Right atrium auricular region (tissue), 2 donors: ENCODE data around the gene FAHD1. TPM values are rescaled to one million over a fixed set of nuclear protein-coding genes. Genes with fewer than 3 reads are reported as not detected.

ENCODE experiments used
- DNase-seq: peaks from one replicate; pipeline ENCODE4 v3.0.0-alpha.2; 2019; ENCODE audit warnings: low spot score
- H3K27ac ChIP-seq, 2 donors: fragments of 200-600 bp; sonication (generic); 1 replicate in 1 of 2; 2 replicates in 1 of 2; pipeline ENCODE4 v1.5.1; 2016 to 2019
- H3K27me3 ChIP-seq, 2 donors: fragments of 200-600 bp; sonication (generic); one replicate each; pipeline versions ENCODE4 v1.5.1 to v1.6.0; 2017 to 2019
- H3K36me3 ChIP-seq: fragments of 200-600 bp; sonication (generic); one replicate; pipeline ENCODE4 v1.5.1; 2016
- H3K4me1 ChIP-seq, 2 donors: fragments of 200-600 bp; sonication (generic); one replicate each; pipeline versions ENCODE4 v1.5.1 to v1.6.0; 2017 to 2019
- H3K4me3 ChIP-seq, 2 donors: fragments of 200-600 bp; sonication (generic); 1 replicate in 1 of 2; 2 replicates in 1 of 2; pipeline ENCODE4 v1.5.1; 2017 to 2019; ENCODE audit warnings: mild to moderate bottlenecking in 1 of 2, moderate library complexity in 1 of 2
- H3K9me3 ChIP-seq, 2 donors: fragments of 200-600 bp; sonication (generic); one replicate each; pipeline ENCODE4 v1.5.1; 2019
- total RNA-seq, 2 donors: library from RNA; depleted of rRNA; stranded (reverse); fragments of >200 nt; gene quantifications; one replicate each; pipeline ENCODE4 v1.1.0, GENCODE V29; 2016
- TF ChIP-seq, protein P1 (sequence below), 2 donors: fragments of 200-600 bp; sonication (generic); IDR thresholded peaks; one replicate each; pipeline ENCODE4 v1.5.1; 2019; ENCODE audit warnings: antibody characterized with exemption in 2 of 2

Gene FAHD1
- total RNA-seq, 2 donors from 2014 or later, result 35.8 to 59.3 TPM

- TF ChIP-seq, protein P1, sequence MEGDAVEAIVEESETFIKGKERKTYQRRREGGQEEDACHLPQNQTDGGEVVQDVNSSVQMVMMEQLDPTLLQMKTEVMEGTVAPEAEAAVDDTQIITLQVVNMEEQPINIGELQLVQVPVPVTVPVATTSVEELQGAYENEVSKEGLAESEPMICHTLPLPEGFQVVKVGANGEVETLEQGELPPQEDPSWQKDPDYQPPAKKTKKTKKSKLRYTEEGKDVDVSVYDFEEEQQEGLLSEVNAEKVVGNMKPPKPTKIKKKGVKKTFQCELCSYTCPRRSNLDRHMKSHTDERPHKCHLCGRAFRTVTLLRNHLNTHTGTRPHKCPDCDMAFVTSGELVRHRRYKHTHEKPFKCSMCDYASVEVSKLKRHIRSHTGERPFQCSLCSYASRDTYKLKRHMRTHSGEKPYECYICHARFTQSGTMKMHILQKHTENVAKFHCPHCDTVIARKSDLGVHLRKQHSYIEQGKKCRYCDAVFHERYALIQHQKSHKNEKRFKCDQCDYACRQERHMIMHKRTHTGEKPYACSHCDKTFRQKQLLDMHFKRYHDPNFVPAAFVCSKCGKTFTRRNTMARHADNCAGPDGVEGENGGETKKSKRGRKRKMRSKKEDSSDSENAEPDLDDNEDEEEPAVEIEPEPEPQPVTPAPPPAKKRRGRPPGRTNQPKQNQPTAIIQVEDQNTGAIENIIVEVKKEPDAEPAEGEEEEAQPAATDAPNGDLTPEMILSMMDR (IDR thresholded peaks at IDR 0.05), result no peak
- Histone ChIP-seq H3K27ac (no peak overlapping the region), H3K27me3 (no peaks in the 10 kb centered on the region)
Measured at GRCh38 chr16:1832838-1833454, 5.9 kb downstream of the FAHD1 start.

DNA sequence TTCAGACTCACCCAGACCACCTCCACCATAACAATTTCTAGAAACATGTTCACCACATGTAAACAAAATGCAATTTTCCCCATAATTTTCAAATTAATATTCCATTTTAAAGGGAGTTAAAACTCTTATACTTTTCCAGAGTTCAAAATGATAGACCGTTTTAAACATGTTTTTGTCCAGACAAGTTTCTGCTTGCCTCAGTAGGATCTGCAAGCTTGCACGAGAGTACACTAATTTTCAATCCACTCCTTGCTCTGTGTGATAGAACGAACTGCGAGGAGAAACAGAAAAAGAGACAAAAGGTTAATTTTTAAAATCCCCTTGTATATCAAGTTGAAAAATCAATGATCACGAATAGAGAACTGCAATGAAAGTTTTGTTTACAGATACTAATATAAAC, 7.1 kb downstream of the FAHD1 start:
- Histone ChIP-seq H3K9me3 (no peaks in the 10 kb centered on the region), H3K4me3 (no peak overlapping the region), H3K27ac (no peak overlapping the region), H3K36me3 (no peaks in the 10 kb centered on the region), H3K27me3 (no peaks in the 10 kb centered on the region), H3K4me1 (peaks cover 0 to 3% of the 10 kb centered on the region in 2 donors)
- TF ChIP-seq, protein P1 (IDR thresholded peaks at IDR 0.05), result no peak
- no peak for DNase-seq

More at GRCh38 chr16:1832838-1833454, 5.9 kb downstream of the FAHD1 start:
- peaks cover 0 to 14% of the 10 kb centered on the region in 2 donors for H3K4me1 ChIP-seq
- no peaks in the 10 kb centered on the region for H3K9me3 ChIP-seq
- no peak overlapping the region for H3K4me3 ChIP-seq
- DNase-seq, result no peak
- no peaks in the 10 kb centered on the region for H3K36me3 ChIP-seq

GRCh38 chr16:1839554-1839953, 12.5 kb downstream of the FAHD1 start:
- H3K36me3 ChIP-seq, result no peaks in the 10 kb centered on the region
- H3K4me3 ChIP-seq, result no peak overlapping the region
- H3K27ac ChIP-seq, result no peak overlapping the region
- no peaks in the 10 kb centered on the region for H3K4me1 ChIP-seq
- H3K9me3 ChIP-seq, result no peaks in the 10 kb centered on the region
- TF ChIP-seq, protein P1 (IDR thresholded peaks at IDR 0.05), result no peak
- no peak for DNase-seq
- H3K27me3 ChIP-seq, result no peaks in the 10 kb centered on the region

DNA sequence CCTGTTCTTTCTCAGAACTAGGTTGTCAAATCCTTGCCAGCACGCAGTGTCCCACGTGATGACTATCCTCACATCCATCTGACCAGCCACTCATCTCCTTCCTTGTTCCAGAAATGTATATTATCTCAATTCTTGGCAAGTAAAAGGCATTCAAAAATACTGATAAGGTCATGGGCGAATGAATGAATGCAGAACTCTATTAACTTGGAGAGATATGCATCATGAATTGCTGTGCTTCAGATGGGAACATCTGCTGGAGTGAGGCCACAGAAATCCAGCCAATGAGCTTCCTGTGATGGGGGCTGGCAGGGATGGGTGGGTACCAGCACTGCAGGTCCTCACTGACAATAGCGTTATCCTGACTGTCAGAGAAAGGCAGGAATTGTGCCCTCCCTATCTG, 19.0 kb downstream of the FAHD1 start:
- TF ChIP-seq, protein P1 (IDR thresholded peaks at IDR 0.05), result no peak
- DNase-seq, result no peak
- H3K9me3 ChIP-seq, result no peaks in the 10 kb centered on the region

DNA sequence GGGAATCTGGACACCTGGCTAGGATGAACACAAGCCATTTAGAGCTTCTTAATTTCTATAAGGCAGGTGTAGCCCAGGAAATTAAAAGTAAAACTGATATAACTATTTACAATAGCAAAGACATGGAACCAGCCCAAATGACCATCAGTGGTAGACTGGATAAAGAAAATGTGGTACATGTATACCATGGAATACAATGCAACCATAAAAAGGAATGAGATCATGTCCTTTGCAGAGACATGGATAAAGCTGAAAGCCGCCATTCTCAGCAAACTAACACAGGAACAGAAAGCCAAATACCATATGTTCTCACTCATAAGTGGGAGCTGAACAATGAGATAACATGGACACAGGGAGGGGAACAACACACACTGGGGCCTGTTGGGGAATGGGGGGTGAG, 19.4 kb downstream of the FAHD1 start:
- Histone ChIP-seq H3K27me3 (no peaks in the 10 kb centered on the region), H3K36me3 (no peaks in the 10 kb centered on the region), H3K4me3 (no peak overlapping the region), H3K27ac (no peak overlapping the region), H3K9me3 (no peaks in the 10 kb centered on the region), H3K4me1 (no peaks in the 10 kb centered on the region)
- DNase-seq, result no peak
- TF ChIP-seq, protein P1 (IDR thresholded peaks at IDR 0.05), result no peak

More for the DNA sequence above, 19.0 kb downstream of the FAHD1 start:
- H3K4me3 ChIP-seq, result no peak overlapping the region
- H3K4me1 ChIP-seq, result no peaks in the 10 kb centered on the region
- H3K36me3 ChIP-seq, result no peaks in the 10 kb centered on the region
- no peaks in the 10 kb centered on the region for H3K27me3 ChIP-seq
- no peak overlapping the region for H3K27ac ChIP-seq

DNA sequence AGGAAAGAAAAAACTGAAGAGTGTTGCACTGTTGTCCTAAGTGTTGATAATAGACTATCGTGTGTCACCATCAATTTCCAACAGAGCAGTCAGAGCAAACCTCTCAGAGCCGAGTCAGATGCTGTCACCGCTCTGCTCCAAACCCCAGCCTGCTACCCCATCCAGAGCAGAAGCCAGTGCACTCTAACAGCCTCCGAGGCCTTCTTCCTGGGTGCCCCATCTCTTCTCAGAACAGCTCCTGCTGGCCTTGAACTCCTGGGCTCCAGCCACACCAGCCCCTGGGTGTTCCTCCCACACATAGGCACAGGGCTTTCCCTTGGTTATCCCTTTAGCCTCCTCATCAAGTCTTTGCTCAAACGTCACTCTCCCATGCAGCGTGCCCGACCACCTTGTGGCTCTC, 24.0 kb downstream of the FAHD1 start:
- Histone ChIP-seq H3K4me1 (no peaks in the 10 kb centered on the region), H3K27me3 (no peaks in the 10 kb centered on the region), H3K36me3 (no peaks in the 10 kb centered on the region), H3K9me3 (no peaks in the 10 kb centered on the region), H3K27ac (no peak overlapping the region), H3K4me3 (no peak overlapping the region)
- TF ChIP-seq, protein P1 (IDR thresholded peaks at IDR 0.05), result no peak
- DNase-seq, result no peak
